ENCODE data around the gene DDX24.

Gene DDX24

GRCh38 chr14:94018308-94018707 is 62.7 kb downstream of the DDX24 start:
- no peak for TF ChIP-seq CTCF (IDR thresholded peaks at IDR 0.05; ENCODE audit: control insufficient read depth, extremely low read depth, insufficient read depth)
- no peak overlapping the region for H3K4me3 ChIP-seq (ENCODE audit: low read depth, low read length)
- DNase-seq (ENCODE audit: low read depth), result no peak

GRCh38 chr14:94016446-94016976 is 64.5 kb downstream of the DDX24 start:
- no peak for DNase-seq (ENCODE audit: low read depth)
- H3K4me3 ChIP-seq (ENCODE audit: low read depth, low read length), result no peak overlapping the region
- TF ChIP-seq CTCF (IDR thresholded peaks at IDR 0.05; ENCODE audit: control insufficient read depth, extremely low read depth, insufficient read depth), result no peak

- no peak for TF ChIP-seq CTCF (IDR thresholded peaks at IDR 0.05; ENCODE audit: control insufficient read depth, extremely low read depth, insufficient read depth)
- no peak for DNase-seq (ENCODE audit: low read depth)
- H3K4me3 ChIP-seq (ENCODE audit: low read depth, low read length), result no peak overlapping the region
Observed at GRCh38 chr14:94015223-94015622, 65.8 kb downstream of the DDX24 start.

GRCh38 chr14:94014382-94014781 is 66.6 kb downstream of the DDX24 start:
- H3K4me3 ChIP-seq (ENCODE audit: low read depth, low read length), result no peak overlapping the region
- TF ChIP-seq CTCF (IDR thresholded peaks at IDR 0.05; ENCODE audit: control insufficient read depth, extremely low read depth, insufficient read depth), result no peak
- DNase-seq (ENCODE audit: low read depth), result no peak

GRCh38 chr14:94011795-94012194 is 69.2 kb downstream of the DDX24 start:
- TF ChIP-seq CTCF (IDR thresholded peaks at IDR 0.05; ENCODE audit: control insufficient read depth, extremely low read depth, insufficient read depth), result no peak

GRCh38 chr14:94010625-94011024 is 70.4 kb downstream of the DDX24 start:
- H3K4me3 ChIP-seq (ENCODE audit: low read depth, low read length), result no peak overlapping the region
- no peak for DNase-seq (ENCODE audit: low read depth)
- no peak for TF ChIP-seq CTCF (IDR thresholded peaks at IDR 0.05; ENCODE audit: control insufficient read depth, extremely low read depth, insufficient read depth)

More at GRCh38 chr14:94011795-94012194, 69.2 kb downstream of the DDX24 start:
- no peak overlapping the region for H3K4me3 ChIP-seq (ENCODE audit: low read depth, low read length)
- no peak for DNase-seq (ENCODE audit: low read depth)

GRCh38 chr14:94009767-94010166 is 71.2 kb downstream of the DDX24 start:
- TF ChIP-seq CTCF (IDR thresholded peaks at IDR 0.05; ENCODE audit: control insufficient read depth, extremely low read depth, insufficient read depth), result no peak
- no peak for DNase-seq (ENCODE audit: low read depth)
- no peak overlapping the region for H3K4me3 ChIP-seq (ENCODE audit: low read depth, low read length)

Measured in LNCaP clone FGC (cell line).